SK-N-DZ (cell line): ENCODE results near the gene EGR4. TPM values are rescaled to one million over a fixed set of nuclear protein-coding genes. Genes with fewer than 3 reads are reported as not detected.

Source experiments
- DNase-seq: peaks from one replicate; pipeline ENCODE4 v3.0.0-alpha.2; 2015; ENCODE audit warnings: low spot score
- polyA plus RNA-seq, 2 experiments: library from polyadenylated mRNA; depleted of rRNA; stranded (reverse); fragments of >200 nt; gene quantifications; 2 replicates each; pipeline ENCODE4 v1.2.3, GENCODE V29; 2014

Gene EGR4
- not detected in 2 replicates for polyA plus RNA-seq (2014; cell fraction: cytosol; rRNA removed)
- polyA plus RNA-seq (2014; cell fraction: nucleus; rRNA removed), result not detected in 2 replicates

- peak; percentile 67 for DNase-seq
These were observed at the start of gene EGR4 for GRCh38 chr2:73293534-73294171. Gene EGR4 (minus strand): TSS chr2:73293548. CDS start chr2:73293317, 231 bp downstream.

GRCh38 chr2:73341039-73341438 is 47.7 kb upstream of the EGR4 start:
- no peak for DNase-seq

DNA sequence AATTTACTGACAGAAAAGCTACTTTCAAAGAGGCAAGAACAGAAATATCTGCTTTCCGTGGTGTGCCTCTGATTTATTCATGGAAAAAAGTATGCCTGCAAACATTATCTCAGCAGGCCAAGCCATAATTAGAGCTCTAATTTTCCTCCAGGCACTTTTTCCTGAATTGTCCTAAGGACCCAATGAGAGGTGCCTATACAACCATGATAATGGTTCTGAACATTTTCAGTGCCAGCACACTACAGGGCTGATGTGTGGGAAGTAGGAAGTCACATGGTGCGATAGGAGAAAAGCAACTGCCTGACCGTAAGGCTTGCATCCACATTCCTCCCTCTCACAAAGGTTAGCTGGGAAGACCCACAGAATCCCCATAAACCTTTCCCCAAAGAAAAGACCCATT is 45.9 kb upstream of the EGR4 start:
- DNase-seq, result no peak

- DNase-seq, result no peak
These were observed 44.5 kb upstream of the EGR4 start for GRCh38 chr2:73337828-73338227.

- DNase-seq, result no peak
These were observed 41.3 kb upstream of the EGR4 start for GRCh38 chr2:73334620-73335019.

DNA sequence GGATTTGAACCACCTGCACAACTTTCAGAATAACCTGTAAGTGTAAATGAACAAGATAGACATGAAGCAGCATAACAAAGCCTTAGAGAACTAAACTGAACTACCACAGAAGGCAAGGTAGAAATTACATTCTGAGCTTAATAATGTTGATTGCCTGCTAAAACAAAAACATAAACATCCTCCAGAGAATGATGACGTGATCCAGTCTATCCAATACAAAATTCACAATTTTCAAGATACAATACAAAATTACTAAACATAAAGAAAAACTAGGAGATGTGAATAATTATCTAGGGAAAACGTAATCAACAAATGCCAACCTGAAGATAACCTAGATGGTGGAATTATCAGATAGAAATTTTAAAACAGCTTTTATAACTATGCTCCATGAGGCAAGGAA is 40.7 kb upstream of the EGR4 start:
- DNase-seq, result no peak

DNA sequence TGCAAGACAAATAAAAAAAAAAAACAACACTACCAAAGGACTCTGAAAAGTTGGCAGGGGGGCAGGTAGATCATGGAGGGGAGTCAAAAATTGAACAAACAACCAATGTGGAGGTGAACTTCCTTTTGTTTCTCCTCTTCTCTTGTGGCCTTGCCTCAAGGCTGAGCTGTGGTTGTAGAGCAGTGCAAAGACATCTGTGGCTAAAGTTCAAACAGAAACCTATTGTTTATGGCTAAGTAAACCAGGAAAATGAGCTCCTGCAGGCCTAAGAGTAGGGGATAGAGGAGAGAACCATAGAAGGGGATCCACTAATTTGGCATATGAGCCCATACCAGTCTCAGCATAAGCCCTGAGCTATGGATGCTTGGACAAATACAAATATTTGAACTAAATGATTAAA is 40.2 kb upstream of the EGR4 start:
- no peak for DNase-seq

- no peak for DNase-seq
These were observed 30.9 kb upstream of the EGR4 start for GRCh38 chr2:73324126-73324725.

- no peak for DNase-seq
These were observed 30.2 kb upstream of the EGR4 start for GRCh38 chr2:73323551-73323950.

GRCh38 chr2:73314441-73314840 is 21.1 kb upstream of the EGR4 start:
- no peak for DNase-seq

DNA sequence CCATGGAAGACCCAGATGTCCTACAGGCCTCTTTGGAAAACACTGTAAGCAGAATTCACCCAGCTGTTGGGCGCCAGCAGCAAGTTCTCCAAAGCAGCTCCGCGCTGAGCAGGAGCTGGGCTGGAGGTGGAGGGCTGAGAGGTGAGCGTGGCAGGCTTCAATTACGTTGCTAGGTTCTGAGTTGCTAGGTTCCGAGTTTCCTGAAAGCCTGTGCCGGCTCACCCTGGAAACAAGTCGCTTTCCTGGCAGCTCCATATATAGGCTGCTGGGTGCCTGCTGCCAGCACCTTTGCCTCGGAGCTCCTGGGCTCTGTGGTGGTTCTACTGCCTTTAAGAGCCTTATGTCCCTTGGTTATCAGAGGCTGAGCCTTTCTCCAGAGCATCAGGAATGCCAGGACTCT is 14.4 kb upstream of the EGR4 start:
- no peak for DNase-seq

DNA sequence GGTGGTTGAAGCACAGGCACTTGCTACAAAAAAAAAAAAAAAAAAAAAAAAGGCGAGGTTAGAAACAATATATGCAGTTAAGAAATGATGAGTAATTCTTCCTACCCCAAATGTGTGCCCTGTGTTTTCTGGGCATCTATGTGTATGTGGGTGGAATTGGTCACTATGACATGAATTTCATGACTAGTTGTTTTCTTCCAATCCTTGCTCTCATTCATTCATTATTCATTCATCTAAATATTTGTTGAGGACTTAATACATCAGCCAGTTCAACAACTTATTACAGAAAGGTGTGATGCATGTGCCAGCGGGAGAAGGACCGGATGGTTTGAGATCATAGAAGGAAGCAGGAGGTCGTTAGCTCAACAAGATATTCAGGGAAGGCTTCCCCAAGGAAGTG is 8.3 kb upstream of the EGR4 start:
- DNase-seq, result no peak

GRCh38 chr2:73300926-73301325 is 7.6 kb upstream of the EGR4 start:
- no peak for DNase-seq

DNA sequence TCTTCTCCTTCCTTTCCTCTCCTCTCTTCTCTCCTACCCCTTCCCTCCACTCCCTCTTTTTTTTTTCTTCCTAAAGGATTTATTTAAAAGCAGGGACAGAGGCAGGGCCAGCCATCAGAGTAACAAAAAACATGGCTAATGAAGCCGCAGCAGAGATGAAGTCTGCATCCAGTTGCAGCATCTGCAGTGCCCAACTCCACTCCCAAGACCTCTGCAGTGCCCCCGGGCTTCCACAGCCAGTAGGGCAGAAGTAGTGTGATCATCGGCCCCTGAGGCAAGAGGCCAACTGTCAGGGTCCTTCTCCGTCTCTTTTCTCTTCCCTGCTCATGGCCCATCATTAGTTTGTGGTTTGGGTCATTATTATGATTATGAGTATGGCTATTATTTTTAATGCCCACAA is 4.2 kb upstream of the EGR4 start:
- no peak for DNase-seq

- peak; percentile 17 for DNase-seq
These were observed 3.8 kb upstream of the EGR4 start for GRCh38 chr2:73297151-73297559.

DNA sequence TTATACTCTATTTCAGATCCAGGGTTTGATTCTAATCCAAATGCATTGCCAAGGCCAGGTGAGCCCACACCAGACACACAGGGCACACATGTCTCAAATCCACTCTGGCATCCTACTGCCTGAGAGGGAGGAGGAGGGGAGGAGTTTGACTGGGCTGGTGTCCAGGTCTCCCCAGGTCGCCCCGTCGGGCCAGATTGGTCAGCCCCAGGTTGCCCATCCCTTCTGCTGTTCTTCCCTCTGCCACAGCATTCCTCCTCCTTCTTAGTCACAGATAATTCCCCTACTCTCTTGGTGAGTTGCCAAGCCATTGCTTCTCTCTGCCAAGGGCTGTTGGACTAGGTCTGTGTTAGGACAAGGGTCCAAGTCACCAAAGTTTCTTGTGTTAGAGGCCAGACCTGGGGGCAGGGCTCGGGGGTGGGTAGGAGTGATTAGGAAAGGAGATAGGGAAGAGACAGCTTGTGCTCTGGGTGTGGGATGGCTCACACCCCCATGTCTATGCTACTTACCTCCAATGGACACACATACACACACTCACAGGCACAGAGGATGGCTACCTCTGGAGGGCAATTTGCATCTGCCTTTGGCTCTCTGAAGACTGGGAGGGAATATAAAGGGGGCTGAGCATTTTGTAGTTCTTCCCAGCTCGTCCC is 2.5 kb upstream of the EGR4 start:
- DNase-seq, result no peak

DNA sequence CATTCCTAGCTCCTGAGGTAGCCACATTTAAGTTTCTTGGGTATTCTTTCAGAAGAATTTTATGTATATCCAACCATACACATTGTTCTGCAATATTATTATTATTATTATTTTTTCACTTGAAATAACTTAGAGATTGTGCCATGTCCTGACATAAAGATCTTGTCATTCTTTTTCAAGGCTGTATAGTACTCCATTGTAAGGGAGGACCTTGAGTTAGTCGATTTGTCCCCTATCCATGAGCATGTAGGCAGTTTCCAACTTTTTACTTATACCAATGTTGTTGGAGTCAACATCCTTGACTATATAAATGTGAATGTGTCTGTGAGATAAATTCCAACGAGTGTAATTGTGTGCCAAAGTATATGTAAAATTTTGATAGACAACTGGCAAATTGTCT is 891 bp upstream of the EGR4 start:
- no peak for DNase-seq

DNA sequence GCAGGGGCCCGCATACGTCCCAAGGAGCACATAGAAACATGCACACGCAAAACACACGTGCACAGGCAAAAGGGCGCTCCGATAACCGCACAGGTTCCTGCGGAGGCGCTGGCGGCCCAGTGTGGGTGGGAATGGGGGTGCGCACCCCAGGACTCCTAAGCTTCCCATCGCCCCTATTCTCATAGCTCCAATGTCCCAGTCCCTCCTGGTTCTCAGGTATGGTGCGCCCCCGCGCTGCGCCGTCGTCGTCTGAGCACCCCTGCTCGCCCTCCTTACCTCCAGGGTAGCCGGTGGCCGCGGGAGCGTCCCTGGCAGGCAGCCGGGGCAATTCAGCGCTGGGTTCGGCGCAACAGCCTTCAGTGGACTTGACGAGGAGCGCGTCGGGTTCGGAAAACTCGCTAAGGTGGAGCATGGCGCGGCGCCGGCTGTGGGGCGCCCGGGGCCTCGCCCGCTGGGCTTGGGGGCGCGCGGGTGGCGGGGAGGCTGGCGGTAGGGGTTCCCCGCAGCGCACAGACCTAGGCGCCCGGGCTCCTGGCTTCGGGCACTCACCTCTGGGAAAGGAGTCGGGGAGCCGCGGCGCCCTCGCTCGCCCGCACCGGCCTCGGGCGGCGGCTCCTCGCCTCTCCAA is 328 bp downstream of the EGR4 start:
- DNase-seq, result no peak

GRCh38 chr2:73292316-73292905 is 937 bp downstream of the EGR4 start:
- DNase-seq, result no peak

DNA sequence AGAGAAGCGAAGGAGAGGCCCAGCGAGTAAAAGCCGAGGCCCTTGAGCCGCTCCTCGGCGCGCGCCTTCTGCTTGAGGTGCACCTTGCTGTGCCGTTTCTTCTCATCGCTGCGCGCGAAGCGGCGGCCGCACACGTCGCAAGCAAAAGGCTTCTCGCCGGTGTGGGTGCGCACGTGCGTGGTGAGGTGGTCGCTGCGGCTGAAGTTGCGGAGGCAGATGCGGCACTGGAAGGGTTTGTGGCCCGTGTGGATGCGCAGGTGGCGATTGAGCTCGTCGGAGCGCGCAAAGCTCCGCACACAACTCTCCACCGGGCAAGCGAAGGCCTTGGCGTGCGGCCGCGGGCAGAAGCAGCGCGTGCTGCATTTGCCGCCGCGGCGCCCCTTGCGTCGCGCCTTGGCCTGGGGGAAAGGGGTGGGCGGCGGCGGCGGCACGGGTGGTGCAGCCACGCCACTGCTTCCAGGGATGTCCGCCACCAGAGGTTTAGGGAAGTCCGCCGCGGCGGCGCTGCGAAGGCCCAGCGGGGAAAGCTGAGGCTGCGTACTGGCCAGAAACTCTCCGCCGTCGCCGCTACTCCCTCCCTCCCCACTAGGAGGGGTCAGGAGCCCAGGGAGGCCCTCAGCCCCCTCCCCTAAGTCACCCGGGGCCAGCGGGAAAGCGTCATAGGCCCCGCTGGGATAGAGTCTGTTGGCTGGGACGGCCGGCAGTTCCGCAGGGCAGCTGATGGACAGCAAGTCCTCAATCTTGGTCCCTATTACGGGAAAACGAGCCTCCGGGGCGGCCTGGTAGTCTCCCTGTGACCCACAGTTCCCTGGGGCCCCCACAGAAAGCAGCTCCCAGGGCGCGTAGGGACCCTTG is 1.7 kb downstream of the EGR4 start:
- peak; percentile 63 for DNase-seq

DNA sequence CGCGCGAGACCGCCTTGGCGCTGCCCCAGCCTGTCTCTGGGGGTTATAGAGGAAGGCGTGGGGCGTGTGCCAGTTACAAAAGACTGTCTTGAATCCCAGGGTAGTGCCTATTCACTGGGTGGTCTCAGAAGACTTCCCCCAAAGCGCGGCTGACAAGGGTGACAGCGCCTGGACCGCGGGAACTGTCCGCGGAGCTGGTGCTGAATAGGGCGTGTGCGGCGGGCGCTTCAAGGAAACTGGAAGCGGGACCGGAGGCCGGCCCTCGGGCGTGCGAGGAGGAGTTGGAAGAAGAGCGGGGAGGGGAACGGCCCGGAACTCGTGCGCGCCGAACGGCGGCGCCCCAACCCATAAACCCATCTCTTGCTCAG is 2.3 kb downstream of the EGR4 start:
- DNase-seq, result peak; percentile 21
